CD4-positive, CD25-positive, alpha-beta regulatory T cell (primary cell): Measurements from ENCODE around the gene KIRREL2. TPM values are rescaled to one million over a fixed set of nuclear protein-coding genes. Genes with fewer than 3 reads are reported as not detected.
"Not testable (repeated sequence)": the region's sequence is repeated elsewhere in the genome, so short reads cannot be mapped to it uniquely, and the experiment has no call there.

ENCODE experiments used
- ATAC-seq, 2 donors: fragments of 150-1000 bp; cut with Tn5 transposase; one replicate each; pipeline ENCODE4 v1.10.0; 2021; ENCODE audit warnings: low read depth in 2 of 2, moderate number of reproducible peaks in 2 of 2, moderate library complexity in 1 of 2
- DNase-seq, 3 donors: peaks; one replicate each; pipeline versions ENCODE4 v3.0.0 to v3.0.0-alpha.2; 2012 to 2022; ENCODE audit warnings: mixed read lengths in 1 of 3
- H3K27ac ChIP-seq: one replicate; pipeline ENCODE4 v1.7.0; 2013; ENCODE audit warnings: mild to moderate bottlenecking, low read length; ENCODE audit not compliant: insufficient read depth, poor library complexity, severe bottlenecking
- H3K27me3 ChIP-seq: one replicate; pipeline ENCODE4 v1.7.0; 2013; ENCODE audit warnings: low read length; ENCODE audit not compliant: control insufficient read depth, insufficient read depth
- H3K36me3 ChIP-seq: one replicate; pipeline ENCODE4 v1.7.0; 2013; ENCODE audit warnings: mild to moderate bottlenecking, low read length, moderate library complexity; ENCODE audit not compliant: control insufficient read depth, insufficient read depth
- H3K4me1 ChIP-seq: 2 replicates; pipeline ENCODE4 v1.7.0; 2013; ENCODE audit warnings: mild to moderate bottlenecking, low read length; ENCODE audit not compliant: insufficient read depth, control insufficient read depth, poor library complexity, severe bottlenecking
- H3K4me3 ChIP-seq: one replicate; pipeline ENCODE4 v1.7.0; 2013; ENCODE audit warnings: low read depth, mild to moderate bottlenecking, low read length, moderate library complexity
- H3K9me3 ChIP-seq, 2 experiments: 1 replicate in 1 of 2; 2 replicates in 1 of 2; pipeline ENCODE4 v1.7.0; 2013; ENCODE audit warnings: low read length in 2 of 2, mild to moderate bottlenecking in 1 of 2, moderate library complexity in 1 of 2; ENCODE audit not compliant: control insufficient read depth in 2 of 2
- H3K27ac Mint-ChIP-seq, 3 donors: one replicate each; pipeline ENCODE4 v1.8.0; 2020 to 2022; ENCODE audit warnings: mild to moderate bottlenecking in 3 of 3, mixed read lengths in 3 of 3, moderate library complexity in 2 of 3
- H3K27me3 Mint-ChIP-seq: one replicate; pipeline ENCODE4 v1.8.0; 2022; ENCODE audit warnings: mild to moderate bottlenecking, mixed read lengths
- H3K36me3 Mint-ChIP-seq: one replicate; pipeline ENCODE4 v1.8.0; 2020; ENCODE audit warnings: mixed read lengths
- H3K4me1 Mint-ChIP-seq, 4 donors: one replicate each; pipeline ENCODE4 v1.8.0; 2020 to 2022; ENCODE audit warnings: mixed read lengths in 4 of 4, mild to moderate bottlenecking in 1 of 4
- H3K4me3 Mint-ChIP-seq, 4 donors: one replicate each; pipeline ENCODE4 v1.8.0; 2020 to 2022; ENCODE audit warnings: mild to moderate bottlenecking in 4 of 4, mixed read lengths in 4 of 4, moderate library complexity in 3 of 4
- H3K9me3 Mint-ChIP-seq, 7 donors: one replicate each; pipeline ENCODE4 v1.8.0; 2020 to 2022; ENCODE audit warnings: mixed read lengths in 7 of 7, mild to moderate bottlenecking in 3 of 7, moderate library complexity in 2 of 7
- polyA plus RNA-seq, 4 donors: library from polyadenylated mRNA; unstranded; fragments of 300-500 nt; fragmentation: Illumina TruSeq; gene quantifications; one replicate each; pipeline ENCODE4 v1.2.3, GENCODE V29; 2021
- total RNA-seq: library from RNA; stranded (reverse); gene quantifications from one replicate; pipeline ENCODE4 v1.2.3, GENCODE V29; 2022

KIRREL2 gene
- total and polyA plus RNA-seq, 5 donors from 2014 or later, result not detected

DNA sequence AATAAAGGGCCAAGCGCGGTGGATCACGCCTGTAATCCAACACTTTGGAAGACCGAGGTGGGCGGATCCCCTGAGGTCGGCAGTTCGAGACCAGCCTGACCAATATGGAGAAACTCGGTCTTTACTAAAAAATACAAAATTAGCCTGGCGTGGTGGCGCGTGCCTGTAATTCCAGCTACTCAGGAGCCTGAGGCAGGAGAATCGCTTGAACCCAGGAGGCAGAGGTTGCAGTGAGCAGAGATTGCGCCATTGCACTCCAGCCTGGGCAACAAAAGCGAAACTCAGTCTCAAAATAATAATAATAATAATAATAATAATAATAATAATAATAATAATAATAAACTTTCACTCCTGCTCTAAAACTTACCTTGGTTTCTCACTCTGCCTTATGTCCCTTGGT is 53.6 kb downstream of the KIRREL2 start:
- H3K4me1 ChIP-seq, H3K36me3 ChIP-seq, H3K9me3 ChIP-seq, H3K9me3 Mint-ChIP-seq, DNase-seq, H3K4me3 Mint-ChIP-seq, H3K27ac ChIP-seq, ATAC-seq, H3K27ac Mint-ChIP-seq, H3K27me3 ChIP-seq, H3K4me3 ChIP-seq, H3K36me3 Mint-ChIP-seq, H3K27me3 Mint-ChIP-seq: not testable (repeated sequence)
- peaks cover 0 to 16% (median 2%) of the 10 kb centered on the region in 4 donors for H3K4me1 Mint-ChIP-seq

DNA sequence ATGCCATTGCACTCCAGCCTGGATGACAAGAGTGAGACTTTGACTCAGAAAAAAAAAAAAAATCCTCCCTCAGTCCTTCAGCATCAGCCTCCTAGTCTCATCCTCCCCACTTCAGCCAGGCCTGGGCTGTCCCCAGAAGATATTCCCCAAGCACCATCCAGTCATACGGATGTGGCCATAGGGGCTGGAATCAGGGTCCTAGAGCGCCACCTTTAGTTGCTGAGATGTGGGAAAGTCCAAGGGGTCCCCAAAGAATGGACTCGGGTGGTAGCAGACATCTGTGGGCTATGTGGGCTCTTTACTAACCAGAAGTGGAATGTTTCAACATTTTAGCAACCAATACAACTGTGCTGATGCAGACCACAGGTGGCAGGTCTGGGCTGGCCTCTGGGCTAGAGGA is 54.5 kb downstream of the KIRREL2 start:
- DNase-seq, result no peak
- no peaks in the 10 kb centered on the region for H3K27me3 Mint-ChIP-seq
- no peaks in the 10 kb centered on the region for H3K27me3 ChIP-seq
- H3K4me1 Mint-ChIP-seq, result peaks cover 0 to 16% (median 2%) of the 10 kb centered on the region in 4 donors
- H3K27ac Mint-ChIP-seq, result no peak overlapping the region
- H3K4me3 Mint-ChIP-seq, result no peak overlapping the region
- H3K36me3 Mint-ChIP-seq, result no peaks in the 10 kb centered on the region
- H3K9me3 Mint-ChIP-seq, result no peaks in the 10 kb centered on the region
- H3K9me3 ChIP-seq, result no peaks in the 10 kb centered on the region
- H3K4me3 ChIP-seq, result no peak overlapping the region
- no peaks in the 10 kb centered on the region for H3K4me1 ChIP-seq
- no peak overlapping the region for H3K27ac ChIP-seq
- H3K36me3 ChIP-seq, result no peaks in the 10 kb centered on the region
- no peak for ATAC-seq

DNA sequence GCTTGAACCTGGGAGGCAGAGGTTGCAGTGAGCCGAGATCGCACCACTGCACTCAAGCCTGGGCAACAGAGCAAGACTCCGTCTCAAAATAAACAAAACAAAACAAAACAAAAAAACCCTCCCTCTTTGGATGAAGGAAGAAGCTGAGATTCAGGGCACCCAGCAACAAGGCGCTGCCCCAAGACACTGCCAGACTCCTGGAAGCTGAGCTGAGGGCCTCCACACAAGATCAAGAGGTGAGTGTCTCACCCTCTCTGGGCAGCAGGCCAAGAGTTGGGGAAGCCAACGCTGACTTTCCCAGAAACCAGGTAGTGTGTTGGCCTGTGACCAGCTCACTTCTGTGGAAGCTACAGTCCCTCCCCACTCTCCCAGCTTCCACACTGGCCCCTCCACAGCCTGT is 55.1 kb downstream of the KIRREL2 start:
- Histone ChIP-seq H3K27me3 (no peaks in the 10 kb centered on the region), H3K4me3 (no peak overlapping the region), H3K4me1 (no peaks in the 10 kb centered on the region), H3K36me3 (no peaks in the 10 kb centered on the region), H3K27ac (no peak overlapping the region), H3K9me3 (no peaks in the 10 kb centered on the region)
- H3K4me1 Mint-ChIP-seq, result peaks cover 0 to 16% (median under 1%) of the 10 kb centered on the region in 4 donors
- H3K36me3 Mint-ChIP-seq, result no peaks in the 10 kb centered on the region
- DNase-seq, result no peak
- H3K27me3 Mint-ChIP-seq, result no peaks in the 10 kb centered on the region
- no peaks in the 10 kb centered on the region for H3K9me3 Mint-ChIP-seq
- no peak overlapping the region for H3K4me3 Mint-ChIP-seq
- no peak for ATAC-seq
- peak overlapping the region in 1 of 3 donors; percentile 20 for H3K27ac Mint-ChIP-seq

DNA sequence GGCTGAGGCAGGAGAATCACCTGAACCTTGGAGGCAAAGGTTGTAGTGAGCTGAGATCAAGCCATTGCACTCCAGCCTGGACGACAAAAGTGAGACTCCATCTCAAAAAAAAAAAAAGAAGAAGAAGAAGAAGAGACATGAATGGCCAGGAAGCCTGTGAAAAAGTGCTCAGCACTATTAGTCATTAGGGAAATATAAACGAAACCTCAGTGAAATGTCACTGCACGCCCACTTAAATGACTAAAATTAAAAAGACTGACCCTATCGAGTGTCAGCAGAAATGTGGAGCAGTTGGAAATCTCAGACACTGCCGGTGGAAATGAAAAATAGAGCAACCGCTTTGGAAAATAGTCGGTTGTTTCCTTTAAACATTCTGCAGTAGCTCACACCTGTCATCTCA is 56.9 kb downstream of the KIRREL2 start:
- Mint-ChIP-seq H3K4me1 (peaks cover 0 to 14% (median 0%) of the 10 kb centered on the region in 4 donors), H3K27ac (no peak overlapping the region), H3K9me3 (no peaks in the 10 kb centered on the region), H3K27me3 (no peaks in the 10 kb centered on the region), H3K4me3 (no peak overlapping the region), H3K36me3 (no peaks in the 10 kb centered on the region)
- H3K36me3 ChIP-seq, result no peaks in the 10 kb centered on the region
- no peaks in the 10 kb centered on the region for H3K4me1 ChIP-seq
- no peak for DNase-seq
- no peak overlapping the region for H3K4me3 ChIP-seq
- H3K27ac ChIP-seq, result no peak overlapping the region
- H3K9me3 ChIP-seq, result no peaks in the 10 kb centered on the region
- no peak for ATAC-seq
- no peaks in the 10 kb centered on the region for H3K27me3 ChIP-seq

DNA sequence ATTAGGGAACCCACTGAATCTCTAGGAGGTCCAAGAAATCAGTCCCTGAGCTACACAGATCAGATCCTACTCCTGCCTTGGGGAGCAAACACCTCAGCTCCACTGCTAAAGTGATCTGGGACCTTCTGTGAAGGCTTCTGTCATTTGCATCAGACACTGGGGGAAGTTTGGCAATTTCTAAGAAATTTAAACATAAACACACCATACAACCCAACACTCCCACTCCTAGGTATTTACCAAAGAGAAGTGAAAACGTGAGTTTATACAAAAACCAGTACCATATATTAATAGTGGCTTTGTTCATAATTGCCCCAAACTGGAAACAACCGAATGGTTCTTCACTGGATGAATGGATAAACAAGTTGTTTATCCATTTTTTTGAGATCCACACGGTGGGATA is 58.7 kb downstream of the KIRREL2 start:
- Mint-ChIP-seq H3K27ac (no peak overlapping the region), H3K4me3 (no peak overlapping the region), H3K4me1 (peaks cover 0 to 9% (median 0%) of the 10 kb centered on the region in 4 donors), H3K9me3 (no peaks in the 10 kb centered on the region), H3K27me3 (no peaks in the 10 kb centered on the region), H3K36me3 (no peaks in the 10 kb centered on the region)
- DNase-seq, result no peak
- H3K27me3 ChIP-seq, result no peaks in the 10 kb centered on the region
- no peaks in the 10 kb centered on the region for H3K9me3 ChIP-seq
- ATAC-seq, result no peak
- H3K27ac ChIP-seq, result no peak overlapping the region
- no peaks in the 10 kb centered on the region for H3K36me3 ChIP-seq
- no peaks in the 10 kb centered on the region for H3K4me1 ChIP-seq
- no peak overlapping the region for H3K4me3 ChIP-seq

Other genes with a start within 250 kb of the KIRREL2 start
- 25.9 TPM for gene HAUS5, start 244.2 kb upstream of the KIRREL2 start, total RNA-seq
- gene HAUS5, start 244.2 kb upstream of the KIRREL2 start, polyA plus RNA-seq, result 1 to 10 TPM; 5.1 to 8.1 (median 6.6) TPM
- 52.3 TPM for gene RBM42, start 227.9 kb upstream of the KIRREL2 start, total RNA-seq
- gene RBM42, start 227.9 kb upstream of the KIRREL2 start, polyA plus RNA-seq, result 10 to 100 TPM; 54.4 to 69.0 (median 59.2) TPM
- not detected for gene ETV2, start 215.2 kb upstream of the KIRREL2 start, total RNA-seq
- under 1 TPM in 3 of 4 donors, not detected in 1; 0.44 to 0.67 (median 0.46) TPM for gene ETV2, start 215.2 kb upstream of the KIRREL2 start, polyA plus RNA-seq
- 249 TPM for gene COX6B1, start 208.6 kb upstream of the KIRREL2 start, total RNA-seq
- gene COX6B1, start 208.6 kb upstream of the KIRREL2 start, polyA plus RNA-seq, result 100 to 1,000 TPM; 854 to 919 (median 912) TPM
- not detected for gene UPK1A, start 190.4 kb upstream of the KIRREL2 start, total RNA-seq
- gene UPK1A, start 190.4 kb upstream of the KIRREL2 start, polyA plus RNA-seq, result not detected
- gene ZBTB32, start 152.4 kb upstream of the KIRREL2 start, total RNA-seq, result 42.0 TPM
- 1 to 10 TPM; 3.1 to 5.3 (median 4.6) TPM for gene ZBTB32, start 152.4 kb upstream of the KIRREL2 start, polyA plus RNA-seq
- 73.0 TPM for gene KMT2B, start 138.9 kb upstream of the KIRREL2 start, total RNA-seq
- gene KMT2B, start 138.9 kb upstream of the KIRREL2 start, polyA plus RNA-seq, result 1 to 10 TPM in 1 of 4 donors, under 1 TPM in 3; 0.45 to 1.1 (median 0.68) TPM
- gene IGFLR1, start 114.5 kb upstream of the KIRREL2 start, total RNA-seq, result 80.5 TPM
- 100 to 1,000 TPM; 109 to 151 (median 125) TPM for gene IGFLR1, start 114.5 kb upstream of the KIRREL2 start, polyA plus RNA-seq
- 70.8 TPM for gene U2AF1L4, start 111.5 kb upstream of the KIRREL2 start, total RNA-seq
- 10 to 100 TPM; 48.4 to 66.5 (median 58.5) TPM for gene U2AF1L4, start 111.5 kb upstream of the KIRREL2 start, polyA plus RNA-seq
- gene PSENEN, start 111.3 kb upstream of the KIRREL2 start, total RNA-seq, result 21.1 TPM
- 10 to 100 TPM; 66.1 to 99.6 (median 72.9) TPM for gene PSENEN, start 111.3 kb upstream of the KIRREL2 start, polyA plus RNA-seq
- 11.7 TPM for gene LIN37, start 108.3 kb upstream of the KIRREL2 start, total RNA-seq
- gene LIN37, start 108.3 kb upstream of the KIRREL2 start, polyA plus RNA-seq, result 10 to 100 TPM in 3 of 4 donors, 1 to 10 TPM in 1; 9.9 to 16.5 (median 11.8) TPM
- gene HSPB6, start 99.9 kb upstream of the KIRREL2 start, total RNA-seq, result not detected
- gene HSPB6, start 99.9 kb upstream of the KIRREL2 start, polyA plus RNA-seq, result not detected
- gene PROSER3, start 98.7 kb upstream of the KIRREL2 start, total RNA-seq, result 39.5 TPM
- gene PROSER3, start 98.7 kb upstream of the KIRREL2 start, polyA plus RNA-seq, result 1 to 10 TPM; 4.3 to 6.4 (median 5.0) TPM
- 46.7 TPM for gene ARHGAP33, start 81.3 kb upstream of the KIRREL2 start, total RNA-seq
- under 1 TPM in 1 of 4 donors, not detected in 3; 0.40 TPM for gene ARHGAP33, start 81.3 kb upstream of the KIRREL2 start, polyA plus RNA-seq
- gene PRODH2, start 44.1 kb upstream of the KIRREL2 start, total RNA-seq, result not detected
- gene PRODH2, start 44.1 kb upstream of the KIRREL2 start, polyA plus RNA-seq, result not detected
- gene NPHS1, start 4.4 kb upstream of the KIRREL2 start, total RNA-seq, result not detected
- not detected for gene NPHS1, start 4.4 kb upstream of the KIRREL2 start, polyA plus RNA-seq
- not detected for gene APLP1, start 11.7 kb downstream of the KIRREL2 start, total RNA-seq
- gene APLP1, start 11.7 kb downstream of the KIRREL2 start, polyA plus RNA-seq, result not detected
- 120 TPM for gene NFKBID, start 43.6 kb downstream of the KIRREL2 start, total RNA-seq
- gene NFKBID, start 43.6 kb downstream of the KIRREL2 start, polyA plus RNA-seq, result 1 to 10 TPM; 2.7 to 4.2 (median 3.6) TPM
- 104 TPM for gene HCST, start 45.6 kb downstream of the KIRREL2 start, total RNA-seq
- gene HCST, start 45.6 kb downstream of the KIRREL2 start, polyA plus RNA-seq, result 100 to 1,000 TPM; 640 to 863 (median 760) TPM
- gene TYROBP, start 51.4 kb downstream of the KIRREL2 start, total RNA-seq, result not detected
- gene TYROBP, start 51.4 kb downstream of the KIRREL2 start, polyA plus RNA-seq, result 1 to 10 TPM in 3 of 4 donors, under 1 TPM in 1; 0.49 to 6.9 (median 2.1) TPM
- gene LRFN3, start 79.5 kb downstream of the KIRREL2 start, total RNA-seq, result 7.7 TPM
- gene LRFN3, start 79.5 kb downstream of the KIRREL2 start, polyA plus RNA-seq, result 1 to 10 TPM in 1 of 4 donors, under 1 TPM in 3; 0.63 to 1.4 (median 0.84) TPM
- 11.8 TPM for gene SDHAF1, start 138.3 kb downstream of the KIRREL2 start, total RNA-seq
- gene SDHAF1, start 138.3 kb downstream of the KIRREL2 start, polyA plus RNA-seq, result 10 to 100 TPM; 44.0 to 71.2 (median 67.4) TPM
- gene SYNE4, start 151.9 kb downstream of the KIRREL2 start, total RNA-seq, result 1.5 TPM
- gene SYNE4, start 151.9 kb downstream of the KIRREL2 start, polyA plus RNA-seq, result under 1 TPM in 1 of 4 donors, not detected in 3; 0.40 TPM
- gene ALKBH6, start 157.3 kb downstream of the KIRREL2 start, total RNA-seq, result 35.8 TPM
- 10 to 100 TPM; 18.3 to 32.7 (median 24.8) TPM for gene ALKBH6, start 157.3 kb downstream of the KIRREL2 start, polyA plus RNA-seq
- gene CLIP3, start 176.0 kb downstream of the KIRREL2 start, total RNA-seq, result 1.4 TPM
- 1 to 10 TPM in 1 of 4 donors, under 1 TPM in 3; 0.38 to 1.3 (median 0.61) TPM for gene CLIP3, start 176.0 kb downstream of the KIRREL2 start, polyA plus RNA-seq
- gene THAP8, start 197.4 kb downstream of the KIRREL2 start, total RNA-seq, result 2.9 TPM
- gene THAP8, start 197.4 kb downstream of the KIRREL2 start, polyA plus RNA-seq, result 1 to 10 TPM; 3.5 to 8.2 (median 6.7) TPM
- gene WDR62, start 198.0 kb downstream of the KIRREL2 start, total RNA-seq, result 6.8 TPM
- under 1 TPM in 3 of 4 donors, not detected in 1; 0.21 to 0.46 (median 0.44) TPM for gene WDR62, start 198.0 kb downstream of the KIRREL2 start, polyA plus RNA-seq